ENCODE results near the gene KANK2. TPM values are rescaled to one million over a fixed set of nuclear protein-coding genes. Genes with fewer than 3 reads are reported as not detected.
A peak's percentile ranks its signal among the peaks of the same experiment; 100 is the strongest.

KANK2 gene
- total and polyA plus RNA-seq, 2 of the 13 experiments (the other 11 are each of a cell fraction or from before 2014, with no cell fraction given) = 5.7 to 12.9 TPM

GRCh38 chr19:11155373-11156120, 41.8 kb downstream of the KANK2 start, which contains the start of gene SPC24 (continued):
- TF ChIP-seq SNAPC4 (CRISPR knock-in tag; IDR thresholded peaks at IDR 0.05) (peak; percentile 70; the same call in 1 of the 2 replicates), HES4 (CRISPR knock-in tag; IDR thresholded peaks at IDR 0.05; ENCODE audit: borderline replicate concordance) (no peak), ZNF792 (CRISPR knock-in tag; IDR thresholded peaks at IDR 0.05) (no peak; the same call in 1 of the 2 replicates), GPBP1L1 (CRISPR knock-in tag; IDR thresholded peaks at IDR 0.05) (no peak), NR0B2 (CRISPR knock-in tag; IDR thresholded peaks at IDR 0.05) (peak; percentile 60), RAD51 (IDR thresholded peaks at IDR 0.05; ENCODE audit: borderline replicate concordance) (no peak), ZNF570 (CRISPR knock-in tag; IDR thresholded peaks at IDR 0.05; ENCODE audit: borderline replicate concordance) (no peak), ZNF275 (CRISPR knock-in tag; IDR thresholded peaks at IDR 0.05; ENCODE audit: borderline replicate concordance) (no peak; the same call in 1 of the 2 replicates), ZBTB3 (CRISPR knock-in tag; IDR thresholded peaks at IDR 0.05; ENCODE audit: borderline replicate concordance, low read depth) (no peak), BRCA1 (CRISPR knock-in tag; IDR thresholded peaks at IDR 0.05) (0 out of 2 replicates have a peak, but pooled peaks have one; percentile 17), ZNF205 (CRISPR knock-in tag; IDR thresholded peaks at IDR 0.05) (no peak; the same call in 1 of the 2 replicates), ZNF142 (CRISPR knock-in tag; IDR thresholded peaks at IDR 0.05) (peak; percentile 74), MYNN (CRISPR knock-in tag; IDR thresholded peaks at IDR 0.05; ENCODE audit: low read depth) (no peak), NR2F1 (CRISPR knock-in tag; IDR thresholded peaks at IDR 0.05) (no peak)

Data from HepG2 (cell line).